22Rv1 (cell line): Measurements from ENCODE around the gene QKI.

Experiments used
- ZFX ChIP-seq: fragments of 450-650 bp; IDR thresholded peaks from 2 replicates; pipeline ENCODE4 v1.6.1; 2017; ENCODE audit warnings: antibody characterized with exemption, borderline replicate concordance
- TF ChIP-seq, protein P1 (sequence below): fragments of 450-650 bp; IDR thresholded peaks from 2 replicates; pipeline ENCODE4 v1.5.1; 2017; ENCODE audit warnings: mild to moderate bottlenecking

- TF ChIP-seq, protein P1, sequence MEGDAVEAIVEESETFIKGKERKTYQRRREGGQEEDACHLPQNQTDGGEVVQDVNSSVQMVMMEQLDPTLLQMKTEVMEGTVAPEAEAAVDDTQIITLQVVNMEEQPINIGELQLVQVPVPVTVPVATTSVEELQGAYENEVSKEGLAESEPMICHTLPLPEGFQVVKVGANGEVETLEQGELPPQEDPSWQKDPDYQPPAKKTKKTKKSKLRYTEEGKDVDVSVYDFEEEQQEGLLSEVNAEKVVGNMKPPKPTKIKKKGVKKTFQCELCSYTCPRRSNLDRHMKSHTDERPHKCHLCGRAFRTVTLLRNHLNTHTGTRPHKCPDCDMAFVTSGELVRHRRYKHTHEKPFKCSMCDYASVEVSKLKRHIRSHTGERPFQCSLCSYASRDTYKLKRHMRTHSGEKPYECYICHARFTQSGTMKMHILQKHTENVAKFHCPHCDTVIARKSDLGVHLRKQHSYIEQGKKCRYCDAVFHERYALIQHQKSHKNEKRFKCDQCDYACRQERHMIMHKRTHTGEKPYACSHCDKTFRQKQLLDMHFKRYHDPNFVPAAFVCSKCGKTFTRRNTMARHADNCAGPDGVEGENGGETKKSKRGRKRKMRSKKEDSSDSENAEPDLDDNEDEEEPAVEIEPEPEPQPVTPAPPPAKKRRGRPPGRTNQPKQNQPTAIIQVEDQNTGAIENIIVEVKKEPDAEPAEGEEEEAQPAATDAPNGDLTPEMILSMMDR = no peak
- TF ChIP-seq ZFX = no peak
These were observed 20.5 kb downstream of the QKI start for GRCh38 chr6:163435023-163435422.
